ENCODE data around the gene CORO1C.
A peak's percentile ranks its signal among the peaks of the same experiment; 100 is the strongest.

CORO1C gene

DNA sequence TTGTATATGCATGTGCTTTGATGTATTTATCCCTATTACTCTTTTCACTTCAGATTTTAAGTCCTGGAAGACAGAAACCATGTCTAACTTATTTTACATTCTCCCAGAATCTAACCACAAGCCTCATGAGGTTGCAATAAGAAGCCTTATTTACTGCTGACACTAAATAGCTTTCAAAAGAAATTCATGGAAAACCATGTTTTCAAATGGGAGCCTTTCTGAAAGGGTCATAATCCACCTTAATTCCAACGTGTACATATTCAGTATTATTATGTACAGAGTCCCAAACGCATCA, 34.4 kb downstream of the CORO1C start:
- no peak for DNase-seq (ENCODE audit: low read depth)
- TF ChIP-seq, protein P1, sequence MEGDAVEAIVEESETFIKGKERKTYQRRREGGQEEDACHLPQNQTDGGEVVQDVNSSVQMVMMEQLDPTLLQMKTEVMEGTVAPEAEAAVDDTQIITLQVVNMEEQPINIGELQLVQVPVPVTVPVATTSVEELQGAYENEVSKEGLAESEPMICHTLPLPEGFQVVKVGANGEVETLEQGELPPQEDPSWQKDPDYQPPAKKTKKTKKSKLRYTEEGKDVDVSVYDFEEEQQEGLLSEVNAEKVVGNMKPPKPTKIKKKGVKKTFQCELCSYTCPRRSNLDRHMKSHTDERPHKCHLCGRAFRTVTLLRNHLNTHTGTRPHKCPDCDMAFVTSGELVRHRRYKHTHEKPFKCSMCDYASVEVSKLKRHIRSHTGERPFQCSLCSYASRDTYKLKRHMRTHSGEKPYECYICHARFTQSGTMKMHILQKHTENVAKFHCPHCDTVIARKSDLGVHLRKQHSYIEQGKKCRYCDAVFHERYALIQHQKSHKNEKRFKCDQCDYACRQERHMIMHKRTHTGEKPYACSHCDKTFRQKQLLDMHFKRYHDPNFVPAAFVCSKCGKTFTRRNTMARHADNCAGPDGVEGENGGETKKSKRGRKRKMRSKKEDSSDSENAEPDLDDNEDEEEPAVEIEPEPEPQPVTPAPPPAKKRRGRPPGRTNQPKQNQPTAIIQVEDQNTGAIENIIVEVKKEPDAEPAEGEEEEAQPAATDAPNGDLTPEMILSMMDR (IDR thresholded peaks at IDR 0.05; ENCODE audit: insufficient read depth, low read depth, low read length, missing control alignments) = no peak
- no peak overlapping the region for H3K4me3 ChIP-seq (ENCODE audit: low read depth, low read length)

- no peak overlapping the region for H3K4me3 ChIP-seq (ENCODE audit: low read depth, low read length)
- no peak for DNase-seq (ENCODE audit: low read depth)
- TF ChIP-seq, protein P1 (IDR thresholded peaks at IDR 0.05; ENCODE audit: insufficient read depth, low read depth, low read length, missing control alignments) = no peak
These were observed 35.0 kb downstream of the CORO1C start for GRCh38 chr12:108696111-108696995.

GRCh38 chr12:108694812-108695278, 36.5 kb downstream of the CORO1C start:
- H3K4me3 ChIP-seq (ENCODE audit: low read depth, low read length) = no peak overlapping the region
- TF ChIP-seq, protein P1 (IDR thresholded peaks at IDR 0.05; ENCODE audit: insufficient read depth, low read depth, low read length, missing control alignments) = no peak
- peak; percentile 65 for DNase-seq (ENCODE audit: low read depth)

- no peak overlapping the region for H3K4me3 ChIP-seq (ENCODE audit: low read depth, low read length)
- no peak for DNase-seq (ENCODE audit: low read depth)
- TF ChIP-seq, protein P1 (IDR thresholded peaks at IDR 0.05; ENCODE audit: insufficient read depth, low read depth, low read length, missing control alignments) = no peak
These were observed 37.6 kb downstream of the CORO1C start for GRCh38 chr12:108693751-108694150.

DNA sequence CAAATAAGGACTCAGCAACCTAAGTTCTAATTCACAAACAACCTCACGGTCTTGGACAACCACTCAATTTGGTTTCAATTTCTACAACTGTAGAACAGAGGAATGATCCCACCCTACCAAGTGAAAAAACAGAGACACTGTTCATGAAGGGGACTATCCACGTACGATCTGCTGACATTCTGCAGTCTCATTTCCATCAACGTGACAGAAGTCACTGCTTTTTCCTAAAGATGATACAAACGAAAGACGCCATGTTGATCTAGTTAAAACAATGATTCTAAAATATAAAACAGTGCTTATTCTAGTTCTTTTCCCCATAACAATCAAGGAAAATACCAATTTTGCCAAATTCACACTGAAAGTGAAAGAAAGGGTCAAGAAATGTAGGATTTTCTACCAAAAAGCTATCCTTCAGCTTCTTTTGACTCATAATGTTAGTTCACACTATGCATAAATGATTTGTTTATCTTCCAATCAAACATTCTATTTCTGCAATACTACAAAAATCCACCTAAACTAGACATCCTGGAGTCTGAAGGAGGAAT, 38.1 kb downstream of the CORO1C start:
- TF ChIP-seq, protein P1 (IDR thresholded peaks at IDR 0.05; ENCODE audit: insufficient read depth, low read depth, low read length, missing control alignments) = no peak
- H3K4me3 ChIP-seq (ENCODE audit: low read depth, low read length) = no peak overlapping the region
- DNase-seq (ENCODE audit: low read depth) = no peak

GRCh38 chr12:108691998-108692808, 39.1 kb downstream of the CORO1C start:
- DNase-seq (ENCODE audit: low read depth) = peak; percentile 51
- peak overlapping the region; percentile 66 for H3K4me3 ChIP-seq (ENCODE audit: low read depth, low read length)
- TF ChIP-seq, protein P1 (IDR thresholded peaks at IDR 0.05; ENCODE audit: insufficient read depth, low read depth, low read length, missing control alignments) = no peak

Measured in GM12865 (cell line).